ENCODE measurements around the gene CAMTA1. TPM values are rescaled to one million over a fixed set of nuclear protein-coding genes. Genes with fewer than 3 reads are reported as not detected.

Gene CAMTA1
- total RNA-seq, 1 donor from 2014 or later = 77.6 TPM

DNA sequence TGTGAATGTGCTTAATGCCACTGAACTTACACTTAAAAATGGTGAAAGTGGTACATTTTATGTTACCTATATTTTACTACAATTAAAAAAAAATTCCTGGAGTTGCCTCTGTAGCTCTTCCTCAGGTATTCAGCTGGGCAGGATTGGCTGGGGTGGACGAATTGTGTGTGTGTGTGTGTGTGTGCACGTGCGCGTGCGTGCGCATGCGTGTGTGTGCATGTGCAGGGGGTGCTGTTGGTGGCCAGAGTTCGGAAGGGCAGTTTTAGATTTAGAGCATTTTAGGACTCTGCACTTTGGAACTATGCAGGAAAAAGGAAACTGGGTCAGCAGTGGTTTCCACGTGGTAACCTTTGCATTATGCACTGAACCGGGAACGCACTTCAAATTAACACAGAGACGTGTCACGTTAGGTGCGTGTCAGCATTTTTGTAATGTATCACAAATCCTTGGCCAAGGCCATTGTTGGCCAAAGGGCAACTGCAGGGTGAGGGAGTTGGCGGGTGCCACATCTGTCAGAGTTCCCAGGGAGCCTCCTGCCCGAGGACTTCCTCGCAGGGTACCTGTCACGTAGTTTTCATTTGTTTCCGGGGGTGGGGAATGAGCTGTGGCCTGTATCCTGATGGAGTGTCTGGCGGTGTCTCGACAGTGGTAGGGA is 312.8 kb downstream of the CAMTA1 start:
- peaks cover 11% of the 10 kb centered on the region for H3K4me1 ChIP-seq (ENCODE audit: insufficient read depth, low read length)
- peaks cover 5% of the 10 kb centered on the region for H3K9me3 Mint-ChIP-seq (ENCODE audit: unreplicated experiment)
- H2AFZ ChIP-seq (ENCODE audit: low read depth, low read length) = no peak overlapping the region
- no peaks in the 10 kb centered on the region for H3K79me2 ChIP-seq (ENCODE audit: insufficient read depth, low read length)
- peaks cover 50% of the 10 kb centered on the region for H3K27me3 Mint-ChIP-seq (ENCODE audit: low read depth, unreplicated experiment)
- DNase-seq (ENCODE audit: low read depth) (no peak), FAIRE-seq (no peak)
- H3K9me3 ChIP-seq (ENCODE audit: insufficient read depth, low read depth, low read length) = no peaks in the 10 kb centered on the region
- H4K20me1 ChIP-seq (ENCODE audit: insufficient read depth, low read length) = no peaks in the 10 kb centered on the region
- TF ChIP-seq, protein P1, sequence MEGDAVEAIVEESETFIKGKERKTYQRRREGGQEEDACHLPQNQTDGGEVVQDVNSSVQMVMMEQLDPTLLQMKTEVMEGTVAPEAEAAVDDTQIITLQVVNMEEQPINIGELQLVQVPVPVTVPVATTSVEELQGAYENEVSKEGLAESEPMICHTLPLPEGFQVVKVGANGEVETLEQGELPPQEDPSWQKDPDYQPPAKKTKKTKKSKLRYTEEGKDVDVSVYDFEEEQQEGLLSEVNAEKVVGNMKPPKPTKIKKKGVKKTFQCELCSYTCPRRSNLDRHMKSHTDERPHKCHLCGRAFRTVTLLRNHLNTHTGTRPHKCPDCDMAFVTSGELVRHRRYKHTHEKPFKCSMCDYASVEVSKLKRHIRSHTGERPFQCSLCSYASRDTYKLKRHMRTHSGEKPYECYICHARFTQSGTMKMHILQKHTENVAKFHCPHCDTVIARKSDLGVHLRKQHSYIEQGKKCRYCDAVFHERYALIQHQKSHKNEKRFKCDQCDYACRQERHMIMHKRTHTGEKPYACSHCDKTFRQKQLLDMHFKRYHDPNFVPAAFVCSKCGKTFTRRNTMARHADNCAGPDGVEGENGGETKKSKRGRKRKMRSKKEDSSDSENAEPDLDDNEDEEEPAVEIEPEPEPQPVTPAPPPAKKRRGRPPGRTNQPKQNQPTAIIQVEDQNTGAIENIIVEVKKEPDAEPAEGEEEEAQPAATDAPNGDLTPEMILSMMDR (IDR thresholded peaks at IDR 0.05; ENCODE audit: insufficient read depth, low read depth, low read length) = no peak
- H3K4me1 Mint-ChIP-seq (ENCODE audit: low read depth, unreplicated experiment) = peaks cover 4% of the 10 kb centered on the region
- no peak overlapping the region for H3K4me3 ChIP-seq (ENCODE audit: insufficient read depth, low read depth, low read length)
- peak overlapping the region; percentile 64 for H3K27ac Mint-ChIP-seq (ENCODE audit: unreplicated experiment)
- no peak overlapping the region for H3K27ac ChIP-seq (ENCODE audit: low read depth, low read length)
- no peak overlapping the region for H3K4me2 ChIP-seq (ENCODE audit: low read length)
- peaks cover 18% of the 10 kb centered on the region for H3K27me3 ChIP-seq (ENCODE audit: insufficient read depth, low read length)
- H3K36me3 ChIP-seq (ENCODE audit: insufficient read depth, low read length) = no peaks in the 10 kb centered on the region
- H3K36me3 Mint-ChIP-seq (ENCODE audit: low read depth, unreplicated experiment) = peaks cover 3% of the 10 kb centered on the region
- no peak overlapping the region for H3K4me3 Mint-ChIP-seq (ENCODE audit: unreplicated experiment)
- H3K9ac ChIP-seq (ENCODE audit: low read length) = no peak overlapping the region

DNA sequence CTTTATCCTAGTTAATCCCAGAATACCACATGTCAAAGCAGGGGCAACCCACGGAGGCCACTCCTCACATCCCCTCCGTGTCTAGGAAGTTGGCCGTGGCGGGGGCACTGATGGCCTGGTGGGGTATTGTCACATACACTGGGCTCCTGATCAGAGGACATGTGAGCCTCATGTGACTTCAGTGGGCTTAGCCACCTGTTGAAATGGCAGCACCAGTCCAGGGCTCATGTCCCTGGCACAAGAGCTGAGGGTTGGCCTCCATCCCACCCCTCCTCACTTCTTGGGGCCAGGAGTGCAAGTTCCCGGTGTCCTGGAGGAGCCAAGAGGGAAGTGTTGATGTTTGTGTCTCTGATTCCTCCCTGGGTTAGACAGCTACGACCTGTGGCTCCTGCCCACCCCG is 313.4 kb downstream of the CAMTA1 start:
- DNase-seq (ENCODE audit: low read depth) (no peak), FAIRE-seq (no peak)
- no peak overlapping the region for H3K27ac Mint-ChIP-seq (ENCODE audit: unreplicated experiment)
- Histone ChIP-seq H3K36me3 (ENCODE audit: insufficient read depth, low read length) (no peaks in the 10 kb centered on the region), H3K9ac (ENCODE audit: low read length) (no peak overlapping the region), H3K79me2 (ENCODE audit: insufficient read depth, low read length) (no peaks in the 10 kb centered on the region), H4K20me1 (ENCODE audit: insufficient read depth, low read length) (no peaks in the 10 kb centered on the region), H3K27ac (ENCODE audit: low read depth, low read length) (no peak overlapping the region), H3K9me3 (ENCODE audit: insufficient read depth, low read depth, low read length) (no peaks in the 10 kb centered on the region), H3K4me3 (ENCODE audit: insufficient read depth, low read depth, low read length) (no peak overlapping the region), H3K27me3 (ENCODE audit: insufficient read depth, low read length) (peaks cover 18% of the 10 kb centered on the region), H3K4me1 (ENCODE audit: insufficient read depth, low read length) (peaks cover 11% of the 10 kb centered on the region), H2AFZ (ENCODE audit: low read depth, low read length) (no peak overlapping the region), H3K4me2 (ENCODE audit: low read length) (no peak overlapping the region)
- peaks cover 3% of the 10 kb centered on the region for H3K36me3 Mint-ChIP-seq (ENCODE audit: low read depth, unreplicated experiment)
- peaks cover 46% of the 10 kb centered on the region for H3K27me3 Mint-ChIP-seq (ENCODE audit: low read depth, unreplicated experiment)
- TF ChIP-seq, protein P1 (IDR thresholded peaks at IDR 0.05; ENCODE audit: insufficient read depth, low read depth, low read length) = no peak
- no peak for TF ChIP-seq EZH2 (IDR thresholded peaks at IDR 0.05; ENCODE audit: insufficient read depth, low read length)
- H3K4me1 Mint-ChIP-seq (ENCODE audit: low read depth, unreplicated experiment) = peaks cover 4% of the 10 kb centered on the region
- no peak overlapping the region for H3K4me3 Mint-ChIP-seq (ENCODE audit: unreplicated experiment)
- H3K9me3 Mint-ChIP-seq (ENCODE audit: unreplicated experiment) = peaks cover 5% of the 10 kb centered on the region

DNA sequence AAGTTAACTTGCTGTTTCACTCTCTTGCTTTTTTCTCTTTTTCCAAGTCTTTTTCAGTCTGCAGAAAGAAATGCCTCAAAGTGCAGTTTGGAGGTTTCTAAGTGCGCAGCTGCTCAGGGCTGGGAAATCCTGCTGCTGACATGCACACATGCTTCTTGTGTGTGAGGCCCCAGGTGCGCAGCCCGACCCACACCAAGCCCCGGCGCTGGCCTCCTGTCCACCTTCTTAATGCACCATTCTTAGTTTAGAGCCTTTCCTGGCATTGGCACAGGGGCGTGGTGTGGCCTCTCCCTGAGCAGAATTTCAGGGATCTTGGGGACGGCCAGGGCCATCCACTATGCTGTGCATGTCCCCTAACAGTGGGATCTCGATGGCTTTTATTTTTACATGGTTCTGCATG is 315.2 kb downstream of the CAMTA1 start:
- H3K27me3 Mint-ChIP-seq (ENCODE audit: low read depth, unreplicated experiment) = peaks cover 39% of the 10 kb centered on the region
- H3K9me3 Mint-ChIP-seq (ENCODE audit: unreplicated experiment) = peaks cover 5% of the 10 kb centered on the region
- H3K27ac Mint-ChIP-seq (ENCODE audit: unreplicated experiment) = no peak overlapping the region
- no peak overlapping the region for H3K9ac ChIP-seq (ENCODE audit: low read length)
- H3K4me1 ChIP-seq (ENCODE audit: insufficient read depth, low read length) = peaks cover 11% of the 10 kb centered on the region
- TF ChIP-seq, protein P1 (IDR thresholded peaks at IDR 0.05; ENCODE audit: insufficient read depth, low read depth, low read length) = no peak
- TF ChIP-seq EZH2 (IDR thresholded peaks at IDR 0.05; ENCODE audit: insufficient read depth, low read length) = no peak
- no peak overlapping the region for H3K4me3 ChIP-seq (ENCODE audit: insufficient read depth, low read depth, low read length)
- peaks cover 13% of the 10 kb centered on the region for H3K27me3 ChIP-seq (ENCODE audit: insufficient read depth, low read length)
- H3K36me3 ChIP-seq (ENCODE audit: insufficient read depth, low read length) = no peaks in the 10 kb centered on the region
- H3K79me2 ChIP-seq (ENCODE audit: insufficient read depth, low read length) = no peaks in the 10 kb centered on the region
- H3K4me1 Mint-ChIP-seq (ENCODE audit: low read depth, unreplicated experiment) = peaks cover 4% of the 10 kb centered on the region
- no peaks in the 10 kb centered on the region for H3K9me3 ChIP-seq (ENCODE audit: insufficient read depth, low read depth, low read length)
- H3K4me2 ChIP-seq (ENCODE audit: low read length) = no peak overlapping the region
- DNase-seq (ENCODE audit: low read depth) = no peak
- H3K36me3 Mint-ChIP-seq (ENCODE audit: low read depth, unreplicated experiment) = peaks cover 3% of the 10 kb centered on the region
- no peak for FAIRE-seq
- H3K4me3 Mint-ChIP-seq (ENCODE audit: unreplicated experiment) = no peak overlapping the region
- no peaks in the 10 kb centered on the region for H4K20me1 ChIP-seq (ENCODE audit: insufficient read depth, low read length)
- H3K27ac ChIP-seq (ENCODE audit: low read depth, low read length) = no peak overlapping the region
- H2AFZ ChIP-seq (ENCODE audit: low read depth, low read length) = no peak overlapping the region

Measured in astrocyte (in vitro differentiated cells and primary cell).